ENCODE data around the gene NUBPL. TPM values are rescaled to one million over a fixed set of nuclear protein-coding genes. Genes with fewer than 3 reads are reported as not detected.

The NUBPL gene, protein sequence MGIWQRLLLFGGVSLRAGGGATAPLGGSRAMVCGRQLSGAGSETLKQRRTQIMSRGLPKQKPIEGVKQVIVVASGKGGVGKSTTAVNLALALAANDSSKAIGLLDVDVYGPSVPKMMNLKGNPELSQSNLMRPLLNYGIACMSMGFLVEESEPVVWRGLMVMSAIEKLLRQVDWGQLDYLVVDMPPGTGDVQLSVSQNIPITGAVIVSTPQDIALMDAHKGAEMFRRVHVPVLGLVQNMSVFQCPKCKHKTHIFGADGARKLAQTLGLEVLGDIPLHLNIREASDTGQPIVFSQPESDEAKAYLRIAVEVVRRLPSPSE
- 20.0 and 20.1 TPM in 2 replicates for total RNA-seq (2014; rRNA removed; shearing (Covaris generic))
- 10.8 and 13.2 TPM in 2 replicates for polyA plus RNA-seq (2015; cell fraction: cytosol; rRNA removed)
- polyA plus RNA-seq (2015; cell fraction: nucleus; rRNA removed), result 6.4 and 9.5 TPM in 2 replicates

DNA sequence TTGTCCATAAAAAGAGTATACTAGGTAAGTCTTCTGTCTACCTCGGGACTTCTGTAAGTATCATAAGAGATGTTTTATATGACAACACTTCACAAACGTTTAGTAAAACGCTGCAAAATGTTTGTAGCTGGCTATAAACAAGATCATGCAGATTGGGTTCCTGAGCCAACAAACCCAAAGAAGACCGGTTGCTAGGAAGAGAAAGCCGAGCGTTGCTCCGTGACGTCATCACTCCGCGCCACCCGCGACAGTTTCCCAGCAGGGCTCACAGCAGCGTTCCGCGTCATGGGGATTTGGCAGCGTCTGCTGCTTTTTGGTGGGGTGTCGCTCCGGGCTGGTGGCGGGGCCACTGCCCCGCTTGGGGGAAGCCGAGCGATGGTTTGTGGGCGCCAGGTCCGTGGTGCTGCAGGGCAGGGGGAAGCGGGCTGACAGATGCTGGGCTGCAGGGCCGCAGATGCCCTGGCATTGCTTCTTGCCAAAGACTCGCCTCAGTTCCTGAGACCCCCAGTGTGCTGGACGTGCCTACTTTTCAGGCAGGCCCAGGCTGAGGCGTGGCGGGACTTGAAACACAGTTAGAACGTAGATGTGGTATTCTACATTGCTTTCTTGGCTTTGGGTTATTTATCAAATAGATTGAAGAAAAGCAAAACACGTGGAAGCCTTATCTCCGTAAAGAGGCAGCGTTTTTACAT is at the start of gene NUBPL:
Gene NUBPL (plus strand): TSS at position 250 of the 692 bp plus-strand sequence. CDS start 36 bp downstream, at position 286.
- in situ Hi-C loops (cut with HindIII; ENCODE audit: low pct_unique_long_range_greater_than_20kb, low sequenced_read_pairs), result no loop called here
- DNase-seq (ENCODE audit: low read depth, low spot score), result peak; percentile 91

DNA sequence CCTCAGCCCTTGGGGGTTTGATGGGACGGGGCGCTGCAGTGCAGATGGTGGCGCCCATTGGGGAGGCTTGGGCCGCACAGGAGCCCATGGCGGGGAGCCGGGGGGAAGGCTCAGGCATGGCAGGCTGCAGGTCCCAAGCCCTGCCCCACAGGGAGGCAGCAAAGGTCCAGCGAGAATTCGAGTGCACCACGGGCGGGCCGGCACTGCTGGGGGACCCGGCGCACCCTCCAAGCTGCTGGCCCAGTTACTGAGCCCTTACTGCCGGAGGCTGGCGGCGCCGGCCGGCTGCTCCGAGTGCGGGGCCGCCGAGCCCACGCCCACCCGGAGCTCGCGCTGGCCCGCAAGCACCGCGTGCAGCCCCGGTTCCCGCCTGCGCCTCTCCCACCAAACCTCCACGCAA is 34.1 kb upstream of the NUBPL start:
- in situ Hi-C loops (cut with HindIII; ENCODE audit: low pct_unique_long_range_greater_than_20kb, low sequenced_read_pairs), result no loop called here

DNA sequence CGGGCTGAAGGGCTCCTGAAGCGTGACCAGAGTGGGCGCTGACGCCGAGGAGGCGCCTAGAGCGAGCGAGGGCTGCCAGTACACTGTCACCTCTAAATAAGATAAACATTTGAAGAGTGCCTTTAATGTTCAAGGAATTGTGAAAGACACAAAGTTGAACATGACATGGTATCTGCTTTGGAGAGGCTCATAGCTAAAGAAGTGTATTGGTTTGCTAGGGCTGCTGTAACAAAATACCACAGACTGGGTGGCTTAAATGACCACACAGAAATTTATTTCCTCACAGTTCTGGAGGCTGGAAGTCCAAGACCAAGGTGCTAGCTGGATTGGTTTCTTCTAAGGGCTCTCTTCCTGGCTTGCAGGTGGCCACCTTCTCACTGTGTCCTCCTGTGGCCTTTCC is 33.7 kb upstream of the NUBPL start:
- DNase-seq (ENCODE audit: low read depth, low spot score), result no peak
- in situ Hi-C loops (cut with HindIII; ENCODE audit: low pct_unique_long_range_greater_than_20kb, low sequenced_read_pairs), result no loop called here

More for the DNA sequence above, 34.1 kb upstream of the NUBPL start:
- DNase-seq (ENCODE audit: low read depth, low spot score), result no peak

DNA sequence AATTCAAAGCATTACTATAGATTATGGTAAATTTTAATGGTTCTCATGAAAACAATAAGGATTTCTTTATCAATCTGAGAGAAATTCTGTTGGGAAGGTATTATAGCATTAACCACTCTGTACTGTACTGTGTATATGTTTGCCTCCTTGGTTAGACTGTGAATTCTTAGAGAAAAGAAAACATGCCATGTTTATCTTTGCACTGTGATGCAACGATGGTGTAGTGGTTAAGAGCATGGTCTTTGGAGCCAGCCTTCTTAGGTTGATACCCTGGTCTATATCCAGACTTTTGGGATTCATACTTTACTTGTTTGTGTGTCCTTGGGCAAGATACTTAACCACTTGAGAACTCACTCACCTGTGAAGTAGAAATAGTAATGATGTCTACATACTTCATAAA is 32.2 kb upstream of the NUBPL start:
- in situ Hi-C loops (cut with HindIII; ENCODE audit: low pct_unique_long_range_greater_than_20kb, low sequenced_read_pairs), result no loop called here
- DNase-seq (ENCODE audit: low read depth, low spot score), result no peak

DNA sequence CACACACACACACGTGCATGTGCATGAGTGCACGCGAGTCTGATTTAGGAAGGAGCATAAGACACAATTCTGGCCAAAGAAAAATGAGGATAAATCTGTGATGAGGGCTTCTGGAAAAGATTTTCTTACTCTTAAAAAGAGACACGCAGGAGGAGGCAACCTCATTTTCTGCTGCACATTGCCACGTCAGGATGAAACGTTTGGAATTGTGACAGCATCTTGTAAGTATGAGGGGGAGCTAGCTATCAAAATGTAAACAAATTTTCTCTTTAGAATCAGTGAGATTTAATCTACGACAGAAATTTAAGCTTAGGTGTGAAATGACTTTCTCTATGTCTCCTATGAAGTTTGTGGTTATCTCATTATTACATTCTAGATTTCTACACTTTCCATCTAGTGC is 31.1 kb upstream of the NUBPL start:
- DNase-seq (ENCODE audit: low read depth, low spot score), result no peak
- in situ Hi-C loops (cut with HindIII; ENCODE audit: low pct_unique_long_range_greater_than_20kb, low sequenced_read_pairs), result no loop called here

DNA sequence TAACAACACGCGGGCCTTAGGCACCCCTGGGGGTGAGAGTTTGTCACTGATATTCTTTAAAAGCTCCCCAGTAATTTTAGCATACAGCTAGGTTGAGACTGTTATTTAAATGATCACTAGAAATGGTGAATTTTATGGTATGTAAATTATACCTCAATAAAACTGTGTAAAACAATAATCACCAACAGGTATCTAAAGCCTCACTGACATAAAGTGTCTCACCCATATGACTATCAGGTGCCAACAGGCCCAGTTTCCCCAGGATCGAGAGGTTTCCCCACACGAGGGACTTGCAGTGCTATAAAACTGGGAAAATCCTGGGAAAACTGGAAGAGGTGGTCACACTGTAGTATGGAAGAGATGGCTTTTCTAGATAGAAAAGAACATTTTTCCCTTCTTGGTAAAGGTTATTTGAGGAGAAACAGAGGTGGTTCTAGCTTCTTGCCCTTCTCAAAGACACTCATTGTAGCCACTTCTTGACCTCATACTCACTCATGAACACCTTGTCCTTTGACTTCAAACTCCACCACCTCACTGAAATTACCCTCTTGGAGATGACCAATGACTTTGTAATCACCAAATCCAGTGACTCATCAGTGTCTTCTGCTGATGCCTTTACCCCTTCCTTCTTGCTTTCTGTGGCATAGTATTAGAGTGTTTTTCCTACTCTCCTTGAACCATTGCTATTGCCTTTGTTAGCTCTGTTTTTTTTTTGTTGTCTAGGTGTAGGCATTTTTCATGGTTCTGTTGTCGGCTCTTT is 24.8 kb upstream of the NUBPL start:
- in situ Hi-C loops (cut with HindIII; ENCODE audit: low pct_unique_long_range_greater_than_20kb, low sequenced_read_pairs), result no loop called here

DNA sequence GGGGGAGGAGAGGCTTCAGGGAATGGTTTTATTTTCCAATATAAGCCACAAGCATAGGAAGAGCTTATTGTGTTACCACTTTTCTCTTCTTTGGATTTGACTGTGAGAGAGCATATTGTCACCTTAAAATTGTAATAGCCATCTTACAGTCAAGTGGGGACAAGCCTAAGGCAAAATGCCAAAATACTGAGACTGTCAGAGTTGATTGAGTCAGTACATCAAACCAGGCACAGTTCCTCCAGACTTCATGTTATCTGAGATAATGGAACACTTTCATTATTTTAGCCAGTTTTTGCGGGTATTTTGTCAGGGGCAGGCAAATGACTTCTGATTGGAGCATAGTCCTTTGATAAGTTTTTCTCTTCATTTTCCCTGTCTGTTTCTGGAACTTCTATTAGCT is 19.5 kb upstream of the NUBPL start:
- no peak for DNase-seq (ENCODE audit: low read depth, low spot score)
- in situ Hi-C loops (cut with HindIII; ENCODE audit: low pct_unique_long_range_greater_than_20kb, low sequenced_read_pairs), result no loop called here

More for the DNA sequence above, 24.8 kb upstream of the NUBPL start:
- no peak for DNase-seq (ENCODE audit: low read depth, low spot score)

DNA sequence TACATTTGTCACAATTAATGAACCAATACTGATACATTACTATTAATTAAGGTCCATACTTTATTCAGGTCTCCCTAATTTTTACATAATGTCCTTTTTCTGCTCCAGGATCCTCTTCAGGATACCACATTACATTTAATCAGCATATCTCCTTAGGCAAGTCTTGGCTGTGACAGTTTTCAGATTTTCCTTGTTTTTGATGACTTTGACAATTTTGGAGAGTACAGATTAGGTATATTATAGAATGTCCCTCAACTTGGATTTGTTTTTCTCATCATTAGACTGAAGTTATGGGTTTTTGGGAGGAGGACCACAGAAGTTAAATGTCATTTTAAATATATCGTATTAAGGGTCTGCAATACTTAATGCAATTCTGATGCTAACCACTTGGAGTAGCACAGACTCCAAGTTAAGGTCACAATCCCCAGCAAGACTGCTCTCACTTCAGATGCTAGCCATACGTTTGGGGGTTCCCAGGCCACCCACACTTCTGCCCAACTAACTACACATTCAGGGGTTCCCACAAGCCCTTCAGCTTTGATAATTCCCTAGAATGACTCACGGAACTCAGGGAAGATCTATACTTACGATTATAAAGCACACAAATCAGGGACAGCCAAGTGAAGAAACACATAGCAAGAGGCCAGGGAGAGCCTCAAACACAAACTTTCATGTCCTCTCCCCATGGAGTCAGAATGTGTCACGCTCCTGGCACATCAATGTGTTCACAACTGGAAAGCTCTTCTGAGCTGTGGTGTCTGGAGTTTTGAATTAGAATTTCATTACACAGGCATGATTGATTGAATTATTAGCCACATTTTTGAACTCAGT is 17.0 kb upstream of the NUBPL start:
- DNase-seq (ENCODE audit: low read depth, low spot score), result peak; percentile 44
- in situ Hi-C loops (cut with HindIII; ENCODE audit: low pct_unique_long_range_greater_than_20kb, low sequenced_read_pairs), result no loop called here

DNA sequence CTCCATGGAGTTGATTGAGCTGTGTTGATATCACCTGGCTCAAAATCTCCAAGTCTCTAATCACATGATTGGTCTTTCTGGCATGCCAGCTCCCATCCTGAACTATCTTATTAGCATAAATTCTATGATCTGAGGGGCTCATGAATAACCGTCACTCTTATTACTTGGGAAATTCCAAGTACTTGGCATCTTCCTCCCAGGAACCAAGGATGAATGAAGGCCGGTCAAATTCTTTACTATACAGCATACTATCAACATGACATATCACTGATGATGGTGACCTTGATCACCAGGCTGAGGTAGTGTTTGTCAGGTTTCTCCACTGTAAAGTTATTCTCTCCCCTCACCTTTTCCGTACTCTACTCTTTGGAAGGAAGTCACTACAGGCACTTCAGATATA is 16.4 kb upstream of the NUBPL start:
- DNase-seq (ENCODE audit: low read depth, low spot score), result no peak
- in situ Hi-C loops (cut with HindIII; ENCODE audit: low pct_unique_long_range_greater_than_20kb, low sequenced_read_pairs), result no loop called here

DNA sequence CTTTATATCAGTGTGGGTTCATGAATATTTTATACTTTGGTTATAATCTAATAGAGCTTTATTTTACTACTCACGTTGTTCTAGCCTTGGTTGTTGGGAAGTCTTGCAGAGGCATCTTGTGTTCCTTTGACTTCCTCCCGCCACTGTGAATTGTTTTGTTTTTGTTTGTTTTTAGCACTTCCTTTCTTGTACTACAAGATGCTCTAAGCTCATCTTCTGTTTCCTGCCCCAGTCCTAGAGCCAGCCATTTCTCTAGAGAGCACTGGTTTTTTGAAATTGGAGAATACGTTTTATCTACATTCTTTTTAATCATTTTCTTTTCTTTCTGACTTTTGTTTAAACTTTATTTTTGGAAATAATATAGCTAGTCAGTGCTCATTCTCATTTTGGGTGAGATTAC is 15.9 kb upstream of the NUBPL start:
- DNase-seq (ENCODE audit: low read depth, low spot score), result no peak
- in situ Hi-C loops (cut with HindIII; ENCODE audit: low pct_unique_long_range_greater_than_20kb, low sequenced_read_pairs), result no loop called here

DNA sequence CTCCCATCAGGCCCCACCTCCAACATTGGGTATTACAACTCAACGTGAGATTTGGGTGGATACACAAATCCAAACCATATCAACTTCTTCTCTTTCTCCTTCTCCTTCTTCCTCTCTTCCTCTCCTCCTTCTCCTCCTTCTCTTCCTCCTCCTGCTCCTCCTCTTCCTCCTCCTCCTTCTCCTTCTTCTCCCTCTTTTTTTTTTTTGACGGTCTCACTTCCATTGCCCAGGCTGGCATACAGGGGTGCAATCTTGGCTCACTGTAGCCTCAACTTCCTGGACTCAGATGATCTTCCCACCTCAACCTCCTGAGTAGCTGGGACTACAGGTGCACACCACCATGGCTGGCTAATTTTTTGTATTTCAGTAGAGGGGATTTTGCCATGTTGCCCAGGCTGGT is 11.4 kb upstream of the NUBPL start:
- in situ Hi-C loops (cut with HindIII; ENCODE audit: low pct_unique_long_range_greater_than_20kb, low sequenced_read_pairs), result no loop called here
- DNase-seq (ENCODE audit: low read depth, low spot score), result no peak

DNA sequence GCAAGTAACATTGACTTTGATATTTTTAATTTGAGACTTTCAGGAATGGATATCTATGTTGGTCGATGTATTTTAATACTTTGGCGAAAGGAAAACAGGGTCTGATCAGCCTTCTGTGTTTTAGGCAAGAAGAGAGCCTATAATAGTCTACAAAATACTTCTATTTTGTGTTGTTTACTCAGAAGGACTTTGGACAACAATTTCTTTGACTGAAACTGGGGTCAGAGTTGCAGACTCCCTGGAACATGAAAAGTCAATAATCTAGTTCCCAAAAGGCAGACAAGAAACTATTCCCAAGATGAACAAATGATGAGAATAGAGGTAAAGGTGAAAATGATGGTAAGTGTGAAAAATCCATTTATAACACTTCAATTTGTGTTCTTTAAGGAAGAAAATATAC is 10.6 kb upstream of the NUBPL start:
- no peak for DNase-seq (ENCODE audit: low read depth, low spot score)
- in situ Hi-C loops (cut with HindIII; ENCODE audit: low pct_unique_long_range_greater_than_20kb, low sequenced_read_pairs), result no loop called here

DNA sequence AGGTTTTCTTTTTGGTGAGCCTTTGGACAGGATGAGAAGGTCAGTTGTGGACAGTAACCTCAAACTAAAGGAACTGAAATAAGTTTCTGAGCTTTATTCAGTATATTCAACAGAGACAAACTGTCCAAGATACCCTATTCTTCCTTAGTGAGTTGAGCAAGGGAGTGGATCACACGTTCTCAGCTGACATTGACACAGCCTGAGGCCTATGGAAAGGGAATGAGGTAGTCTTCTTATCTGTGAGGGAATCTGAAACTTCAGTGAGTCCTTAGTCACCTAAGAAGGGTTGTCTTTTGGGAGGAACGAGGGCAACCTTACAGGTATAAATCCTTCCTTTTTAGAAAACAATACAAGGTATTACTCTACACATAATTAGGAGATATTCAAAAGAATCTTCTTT is 5.0 kb upstream of the NUBPL start:
- in situ Hi-C loops (cut with HindIII; ENCODE audit: low pct_unique_long_range_greater_than_20kb, low sequenced_read_pairs), result no loop called here
- DNase-seq (ENCODE audit: low read depth, low spot score), result peak; percentile 51

DNA sequence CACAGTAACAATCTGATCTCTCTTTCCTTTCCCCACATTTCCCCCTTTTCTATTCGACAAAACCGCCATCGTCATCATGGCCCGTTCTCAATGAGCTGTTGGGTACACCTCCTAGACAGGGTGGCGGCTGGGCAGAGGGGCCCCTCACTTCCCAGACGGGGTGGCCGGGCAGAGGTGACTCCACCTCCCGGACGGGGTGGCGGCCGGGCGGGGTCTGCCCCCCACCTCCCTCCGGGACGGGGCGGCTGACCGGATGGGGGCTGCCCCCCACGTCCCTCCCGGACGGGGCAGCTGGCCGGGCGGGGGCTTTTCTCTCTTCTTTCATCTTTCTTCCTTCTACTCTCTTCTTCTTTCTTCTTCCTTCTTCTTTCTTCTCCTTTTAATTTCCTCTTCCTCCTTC is 1.3 kb upstream of the NUBPL start:
- DNase-seq (ENCODE audit: low read depth, low spot score), result no peak
- in situ Hi-C loops (cut with HindIII; ENCODE audit: low pct_unique_long_range_greater_than_20kb, low sequenced_read_pairs), result no loop called here

DNA sequence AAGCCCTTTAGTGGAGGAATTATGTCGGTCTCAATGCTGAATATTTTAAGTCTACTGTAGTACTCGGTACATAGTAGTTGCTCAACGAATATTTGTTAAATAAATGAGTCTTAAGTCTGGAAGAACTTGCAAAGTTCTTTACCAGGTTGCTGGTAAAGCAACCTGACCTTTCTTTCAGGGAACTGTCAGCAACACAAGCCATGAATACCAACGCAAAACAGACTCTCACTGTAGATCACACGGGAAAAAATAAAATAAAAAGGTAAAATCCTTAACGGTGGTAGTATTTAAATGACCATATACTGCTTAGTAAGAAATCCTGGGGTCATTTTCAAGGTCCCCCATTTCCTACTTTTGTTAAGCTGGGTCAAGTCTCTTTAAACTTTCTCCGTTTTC is 447 bp upstream of the NUBPL start:
- in situ Hi-C loops (cut with HindIII; ENCODE audit: low pct_unique_long_range_greater_than_20kb, low sequenced_read_pairs), result no loop called here
- DNase-seq (ENCODE audit: low read depth, low spot score), result no peak

DNA sequence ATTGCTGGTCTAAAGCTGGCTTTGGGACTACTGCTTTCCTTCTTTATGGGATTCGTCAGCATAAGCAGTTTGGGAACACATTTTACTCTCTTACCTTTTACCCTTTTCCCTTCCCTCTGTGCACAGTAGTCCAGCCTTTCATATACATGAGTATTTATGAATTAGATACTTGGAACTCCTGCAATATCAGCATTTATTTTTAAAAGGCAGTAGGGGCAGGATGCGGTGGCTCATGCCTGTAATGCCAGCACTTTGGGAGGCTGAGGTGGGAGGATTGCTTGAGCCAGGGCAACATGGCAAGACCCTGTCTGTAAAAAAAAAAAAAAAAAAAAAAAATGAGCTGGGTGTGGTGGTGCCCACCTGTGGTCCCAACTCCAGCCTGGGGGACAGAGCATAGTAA is 3.0 kb downstream of the NUBPL start:
- no peak for DNase-seq (ENCODE audit: low read depth, low spot score)
- in situ Hi-C loops (cut with HindIII; ENCODE audit: low pct_unique_long_range_greater_than_20kb, low sequenced_read_pairs), result no loop called here

DNA sequence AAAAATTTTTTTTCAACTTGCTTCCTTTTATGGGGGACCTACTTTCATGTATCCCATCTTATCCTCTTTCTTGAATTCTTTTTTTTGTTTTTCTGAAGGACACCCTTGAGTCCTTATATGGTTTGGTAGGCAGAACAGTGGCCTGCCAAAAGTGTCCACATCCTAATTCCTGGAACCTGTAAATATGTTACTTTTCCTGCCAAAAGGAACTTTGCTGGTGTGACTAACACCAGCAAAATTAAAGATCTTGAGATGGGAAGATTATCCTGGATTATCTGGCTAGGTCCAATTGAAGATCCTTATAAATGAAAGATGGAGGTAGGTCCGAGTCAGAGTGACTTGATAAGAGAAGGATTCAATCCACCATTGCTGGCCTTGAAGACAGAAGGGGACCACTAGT is 5.3 kb downstream of the NUBPL start:
- in situ Hi-C loops (cut with HindIII; ENCODE audit: low pct_unique_long_range_greater_than_20kb, low sequenced_read_pairs), result no loop called here
- DNase-seq (ENCODE audit: low read depth, low spot score), result no peak

DNA sequence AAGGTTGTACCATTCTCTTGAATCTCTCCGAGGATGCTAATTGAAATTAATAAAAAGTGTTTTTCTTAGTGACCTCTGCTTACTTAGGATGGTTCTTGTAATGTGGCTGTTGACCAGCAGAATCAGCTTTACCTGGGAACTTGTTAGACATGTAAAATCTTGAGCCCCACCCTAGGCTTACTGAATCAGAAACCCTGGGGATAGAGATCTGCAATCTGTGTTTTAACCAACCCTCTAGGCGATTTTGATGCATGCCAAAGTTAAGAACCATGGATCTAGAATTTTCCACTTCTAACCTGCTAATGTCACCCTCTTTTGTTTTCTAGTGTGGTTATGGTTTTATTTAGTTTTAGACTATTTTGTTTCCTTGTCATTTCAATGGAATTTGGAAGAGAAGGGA is 6.5 kb downstream of the NUBPL start:
- no peak for DNase-seq (ENCODE audit: low read depth, low spot score)
- in situ Hi-C loops (cut with HindIII; ENCODE audit: low pct_unique_long_range_greater_than_20kb, low sequenced_read_pairs), result no loop called here
